ENCODE data around the gene ARPIN.

The ARPIN gene

DNA sequence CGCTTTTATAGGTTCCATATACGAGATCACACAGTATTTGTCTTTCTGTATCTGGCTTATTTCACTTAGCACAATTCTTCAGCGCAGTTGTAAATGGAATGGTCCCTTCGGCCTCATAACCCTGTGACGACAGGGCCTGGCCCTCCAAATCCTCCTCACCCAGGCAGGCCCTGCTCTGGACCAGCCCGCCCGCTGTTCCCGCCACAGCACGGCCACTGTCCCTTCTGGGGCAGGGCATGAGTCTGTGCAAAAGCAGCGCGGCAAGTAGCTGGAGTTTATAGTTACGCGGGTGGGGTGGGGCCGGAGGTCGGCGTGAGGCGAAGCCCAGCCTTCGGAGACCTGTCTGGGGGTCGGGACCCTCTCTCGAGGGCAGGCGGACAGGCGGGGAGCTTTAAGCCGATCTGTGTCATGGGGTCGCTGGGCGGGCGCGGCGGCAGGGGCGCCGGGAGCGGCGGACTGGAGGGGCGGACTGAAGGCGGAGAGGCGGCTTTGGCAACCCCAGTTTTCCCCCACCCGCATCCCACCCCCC lies 543 bp downstream of the ARPIN start:
- Histone ChIP-seq H3K27ac (peak overlapping the region; percentile 63 to 95 (median 90)), H3K4me3 (peak overlapping the region; percentile 60 to 94 (median 69))

DNA sequence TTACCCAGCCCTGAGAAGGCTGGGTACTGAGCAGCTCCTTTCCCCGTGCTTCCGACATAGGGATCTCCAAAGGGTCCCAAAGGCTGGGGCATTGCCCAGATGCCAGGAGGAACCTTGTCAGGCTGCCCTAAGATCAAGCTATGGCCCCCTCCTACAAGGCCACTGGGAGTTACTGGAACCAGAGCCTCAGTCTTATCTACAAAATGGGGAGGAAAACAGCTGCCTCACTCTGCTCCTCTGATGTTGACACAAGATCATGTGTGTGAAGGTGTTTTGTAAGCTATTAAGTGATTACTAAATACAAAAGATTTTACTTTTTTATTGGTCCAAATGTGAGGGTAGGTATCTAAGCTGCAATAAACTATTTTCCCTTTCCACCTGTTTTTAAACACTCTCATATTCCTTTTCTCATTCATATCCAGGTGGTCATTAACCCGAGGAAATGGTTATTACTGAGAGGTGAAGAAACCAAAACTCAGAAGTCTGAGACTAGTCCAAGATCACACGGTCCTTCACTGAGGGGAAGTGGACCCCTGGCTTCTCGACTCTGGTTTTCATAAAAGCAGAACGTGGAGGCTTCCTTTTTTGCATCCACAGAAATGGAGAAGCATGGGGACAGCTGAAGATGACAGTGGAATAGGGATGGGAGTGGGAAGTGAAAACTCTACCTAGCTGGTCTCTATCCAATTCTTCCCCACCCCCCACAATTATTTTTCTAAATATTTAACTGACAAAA lies 1.7 kb downstream of the ARPIN start:
- Histone ChIP-seq H3K27ac (peak overlapping the region in 7 of 21 experiments; percentile 3 to 95 (median 91)), H3K4me3 (no peak overlapping the region)

GRCh38 chr15:89909611-89910010 lies 3.1 kb downstream of the ARPIN start:
- H3K27ac ChIP-seq: no peak overlapping the region

DNA sequence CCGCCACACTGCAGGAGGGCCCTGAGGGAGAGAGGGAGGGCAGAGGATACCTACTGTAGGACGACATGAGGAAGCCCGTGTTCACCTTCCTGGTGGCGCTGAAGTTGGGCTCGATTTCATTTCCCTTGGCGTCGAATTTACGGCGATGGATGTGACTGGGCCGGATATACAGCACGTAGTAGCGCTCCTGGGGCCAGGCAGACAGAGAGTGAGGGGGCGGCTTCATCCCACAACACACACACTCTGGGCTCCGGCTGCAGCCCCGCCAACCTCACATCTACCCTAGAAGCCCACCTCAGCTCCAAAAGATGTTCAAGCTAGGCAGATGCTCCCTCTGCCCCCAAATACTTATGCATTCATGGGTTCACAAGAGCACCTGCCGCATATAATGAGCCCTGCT lies 4.5 kb downstream of the ARPIN start:
- Histone ChIP-seq H3K4me3 (no peak overlapping the region), H3K27ac (no peak overlapping the region)

More at GRCh38 chr15:89909611-89910010, 3.1 kb downstream of the ARPIN start:
- no peak overlapping the region for H3K4me3 ChIP-seq

GRCh38 chr15:89907289-89907688 lies 5.5 kb downstream of the ARPIN start:
- H3K4me3 ChIP-seq: no peak overlapping the region

DNA sequence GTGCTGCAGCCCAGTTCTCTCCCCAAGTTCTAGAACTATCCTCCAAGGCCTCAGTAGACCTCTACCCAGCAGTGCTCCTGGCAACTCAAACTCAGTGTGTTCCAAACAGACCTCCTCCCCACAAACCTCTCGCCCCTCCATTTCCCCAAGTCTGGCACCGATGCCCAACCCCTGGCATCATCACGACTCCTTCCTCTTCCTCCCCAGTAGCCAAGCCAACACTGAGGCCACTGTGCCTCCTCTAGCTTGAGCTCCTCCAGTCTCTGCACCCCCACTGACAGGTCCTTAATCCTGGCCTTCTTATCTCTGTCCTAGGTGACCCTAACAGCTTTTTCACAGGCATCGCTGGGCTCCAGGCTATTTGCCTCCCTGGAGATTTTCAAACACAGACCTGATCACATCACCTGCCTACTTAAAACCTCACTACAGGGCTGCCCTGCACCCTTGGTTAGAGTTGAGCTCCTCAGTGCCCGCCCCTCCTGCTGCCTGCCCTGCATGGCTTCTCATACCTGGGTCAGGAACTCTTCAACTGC lies 6.8 kb downstream of the ARPIN start:
- H3K27ac ChIP-seq: no peak overlapping the region
- no peak overlapping the region for H3K4me3 ChIP-seq

More at GRCh38 chr15:89907289-89907688, 5.5 kb downstream of the ARPIN start:
- H3K27ac ChIP-seq: no peak overlapping the region

- Histone ChIP-seq H3K4me3 (no peak overlapping the region), H3K27ac (no peak overlapping the region)
Measured at GRCh38 chr15:89904519-89904918, 8.2 kb downstream of the ARPIN start.

GRCh38 chr15:89903858-89904130 lies 9.0 kb downstream of the ARPIN start:
- Histone ChIP-seq H3K27ac (no peak overlapping the region), H3K4me3 (no peak overlapping the region)

GRCh38 chr15:89903015-89903857 lies 9.5 kb downstream of the ARPIN start:
- Histone ChIP-seq H3K4me3 (no peak overlapping the region), H3K27ac (no peak overlapping the region)

DNA sequence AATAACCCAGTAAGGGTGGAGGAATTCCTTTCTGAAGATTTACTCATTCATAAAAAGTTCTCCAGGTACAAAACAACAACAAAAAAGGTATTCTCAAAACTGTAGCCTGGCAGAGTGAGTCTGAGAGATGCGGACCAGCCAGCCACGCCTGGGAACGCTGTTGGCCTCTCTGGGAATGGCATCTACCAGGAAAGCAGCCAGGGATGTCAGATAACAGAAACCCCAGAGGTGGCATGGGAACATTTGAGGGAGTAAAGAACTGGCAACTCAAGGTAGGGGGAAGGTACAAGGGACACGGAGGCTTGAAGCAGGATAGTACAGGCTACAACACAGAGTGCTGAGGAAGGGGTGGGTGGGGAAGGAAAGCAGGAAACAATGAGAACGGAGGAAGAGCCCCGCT lies 11.9 kb downstream of the ARPIN start:
- no peak overlapping the region for H3K4me3 ChIP-seq
- H3K27ac ChIP-seq: no peak overlapping the region

DNA sequence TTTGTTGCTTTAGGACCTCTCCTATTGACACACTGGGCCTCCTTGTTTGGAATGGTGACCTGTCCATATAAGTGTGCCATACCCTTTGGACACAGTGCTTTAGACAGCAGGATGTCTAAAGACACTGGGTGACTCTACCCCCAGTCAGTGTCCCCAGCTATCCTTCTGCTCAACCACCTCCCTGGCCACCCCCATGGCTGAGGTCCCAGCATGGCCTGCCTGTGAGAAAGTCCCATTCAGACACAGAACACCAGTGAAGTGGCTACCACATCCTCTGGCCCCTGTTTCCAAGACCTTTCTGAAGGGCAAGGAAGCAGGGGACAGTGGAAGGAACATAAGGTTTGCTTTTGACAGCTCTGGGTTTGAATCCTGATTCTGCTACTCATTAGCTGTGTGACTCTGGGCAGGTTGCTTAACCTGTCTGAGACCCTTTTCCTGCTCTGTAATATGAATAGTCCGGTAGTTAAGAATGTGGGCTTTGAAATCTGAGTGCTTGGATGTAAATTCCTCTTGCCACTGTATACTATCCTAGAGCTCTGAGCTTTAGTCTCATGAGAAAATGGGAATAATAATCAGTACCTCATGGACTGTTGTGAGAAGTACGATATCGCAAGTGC lies 12.7 kb downstream of the ARPIN start:
- no peak overlapping the region for H3K4me3 ChIP-seq
- peak overlapping the region in 1 of 21 experiments; percentile 5 for H3K27ac ChIP-seq

DNA sequence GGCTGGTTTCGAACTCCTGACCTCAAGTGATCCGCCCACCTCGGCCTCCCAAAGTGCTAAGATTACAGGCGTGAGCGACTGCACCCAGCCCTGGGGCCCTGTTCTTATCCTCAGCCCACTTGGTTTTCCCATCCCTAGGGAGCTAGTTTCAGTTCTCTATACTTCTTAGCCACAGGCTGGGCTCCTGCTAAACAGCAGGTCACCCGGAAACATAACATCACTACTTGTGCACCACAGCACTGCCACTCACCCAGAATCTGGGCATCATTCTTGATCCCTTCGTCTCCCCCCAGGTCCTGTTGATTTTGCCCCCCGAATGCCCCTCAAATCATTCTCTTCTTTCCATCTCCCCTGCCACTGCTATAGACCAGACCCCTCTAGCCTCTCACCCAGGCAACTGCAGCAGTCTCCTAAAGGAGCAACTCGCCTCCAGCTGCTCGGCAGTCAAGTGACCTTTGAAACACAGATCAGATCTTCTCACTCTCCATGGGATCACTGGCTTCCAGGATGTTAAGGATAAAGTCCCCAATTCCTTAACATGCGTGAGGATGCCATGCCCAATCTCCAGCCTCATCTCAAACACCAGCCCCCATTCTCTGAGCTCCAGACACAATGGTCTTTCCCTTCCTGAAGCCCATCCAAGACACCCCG lies 13.3 kb downstream of the ARPIN start:
- peak overlapping the region in 1 of 21 experiments; percentile 5 for H3K27ac ChIP-seq

DNA sequence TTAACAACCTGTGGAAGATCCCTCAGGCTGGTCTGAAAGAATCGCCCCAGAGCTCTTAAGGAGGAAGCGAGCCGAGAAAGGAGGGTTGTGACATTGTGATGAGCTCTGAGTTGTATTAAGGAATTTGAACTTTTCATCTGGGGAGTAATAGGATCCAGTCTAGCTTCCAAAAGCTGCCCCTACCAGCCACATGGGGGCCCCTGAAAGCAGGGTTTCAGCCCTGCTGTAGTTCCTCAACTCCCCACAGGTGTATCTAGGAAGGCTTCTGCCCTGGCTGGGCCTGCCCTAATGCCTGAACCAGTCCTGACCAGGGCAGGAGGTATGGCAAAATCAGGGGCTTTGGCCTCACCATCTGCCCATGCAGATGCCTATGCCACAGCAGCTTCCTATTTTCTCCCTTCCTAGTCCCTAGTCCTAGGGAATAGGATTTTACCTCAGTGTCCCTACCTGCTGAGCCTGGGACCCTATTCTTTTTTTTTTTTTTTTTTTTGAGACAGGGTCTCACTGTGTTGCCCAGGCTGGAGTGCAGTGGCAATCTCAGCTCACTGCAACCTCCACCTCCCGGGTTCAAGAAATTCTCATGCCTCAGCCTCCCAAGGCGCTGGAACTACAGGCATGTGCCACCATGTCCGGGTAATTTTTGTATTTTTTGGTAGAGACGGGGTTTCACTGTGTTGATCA lies 14.0 kb downstream of the ARPIN start:
- no peak overlapping the region for H3K4me3 ChIP-seq
- H3K27ac ChIP-seq: peak overlapping the region in 2 of 21 experiments; percentile 3 to 10

More for the DNA sequence above, 13.3 kb downstream of the ARPIN start:
- no peak overlapping the region for H3K4me3 ChIP-seq

- Histone ChIP-seq H3K27ac (peak overlapping the region in 2 of 21 experiments; percentile 3 to 10), H3K4me3 (no peak overlapping the region)
Measured at GRCh38 chr15:89898146-89898545, 14.6 kb downstream of the ARPIN start.

- Histone ChIP-seq H3K4me3 (peak within 1 kb of the TSS; percentile 57 to 90 (median 80)), H3K27ac (peak within 1 kb of the TSS; percentile 41 to 98 (median 92))
Measured at GRCh38 chr15:89893696-89894447, 18.9 kb downstream of the ARPIN start, which contains the start of gene AP3S2. TSS of gene AP3S2 (minus strand) at chr15:89893994. CDS start at chr15:89893949, 45 bp downstream.

DNA sequence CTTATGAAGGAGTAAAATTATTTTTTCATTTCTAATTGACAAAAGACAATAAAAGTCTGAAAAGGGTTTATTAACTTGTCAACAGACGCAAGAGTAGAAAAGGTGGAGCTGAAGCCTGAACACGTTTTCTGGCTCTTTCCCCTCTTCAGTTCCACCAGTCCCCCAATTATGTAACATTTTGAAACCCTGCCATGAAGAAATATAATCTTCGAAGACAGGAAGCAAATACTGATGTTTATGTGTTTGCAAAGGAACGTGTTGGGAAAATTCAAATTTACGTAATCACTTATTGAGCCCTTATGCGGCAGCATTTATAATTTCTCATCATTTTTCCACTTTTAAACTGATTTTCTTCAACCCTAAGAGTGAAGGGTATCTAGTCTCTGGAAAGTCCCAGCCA lies 19.7 kb downstream of the ARPIN start:
- H3K4me3 ChIP-seq: peak overlapping the region; percentile 57 to 90 (median 80)
- peak overlapping the region in 20 of 21 experiments; percentile 86 to 98 (median 92) for H3K27ac ChIP-seq

DNA sequence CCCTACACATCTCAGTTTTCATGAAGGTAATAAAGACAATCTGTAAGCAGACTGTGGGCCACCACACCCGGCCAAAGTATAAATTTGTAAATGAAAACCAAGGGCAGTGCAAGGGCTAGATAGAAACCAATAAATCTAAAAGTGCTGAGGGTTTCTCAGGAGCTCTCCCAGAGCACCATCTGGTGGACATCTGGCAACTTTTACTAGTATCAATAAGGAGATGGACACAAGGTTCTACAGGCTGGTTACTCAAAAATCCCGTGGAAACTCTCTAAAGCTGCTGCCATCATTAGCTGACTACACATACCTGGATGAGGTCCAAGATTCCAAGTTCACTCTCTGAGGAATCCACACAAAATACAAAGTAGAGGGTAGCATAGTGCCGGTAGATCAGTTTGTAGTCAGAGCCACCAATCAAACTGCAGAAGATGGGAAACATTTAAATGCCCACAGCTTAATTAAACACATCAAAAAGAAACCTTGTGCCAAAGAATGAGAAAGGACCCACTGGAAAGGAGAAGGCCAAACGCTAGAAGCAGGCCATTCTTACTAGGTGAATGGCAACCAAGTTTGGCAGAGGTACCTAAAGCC lies 24.4 kb downstream of the ARPIN start:
- no peak overlapping the region for H3K27ac ChIP-seq
- H3K4me3 ChIP-seq: no peak overlapping the region

DNA sequence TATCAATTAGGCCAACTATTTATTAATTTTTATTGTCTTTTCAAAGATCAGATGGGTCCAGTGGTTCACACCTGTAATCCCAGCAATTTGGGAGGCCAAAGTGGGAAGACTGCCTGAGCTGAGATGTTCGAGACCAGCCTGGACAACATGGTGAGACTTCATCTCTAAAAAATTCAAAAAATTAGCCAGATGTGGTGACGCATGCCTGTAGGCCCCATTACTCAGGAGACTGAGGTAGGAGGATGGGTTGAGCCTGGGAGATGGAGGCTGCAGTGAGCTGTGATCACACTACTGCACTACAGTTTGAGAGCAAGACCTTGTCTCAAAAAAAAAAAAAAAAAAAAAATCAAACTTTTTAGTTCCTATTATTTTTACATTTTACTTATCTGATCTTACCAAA lies 27.1 kb downstream of the ARPIN start:
- no peak overlapping the region for H3K4me3 ChIP-seq
- no peak overlapping the region for H3K27ac ChIP-seq

Measured in skin epidermis (tissue), 12 donors.